8988T (cell line): ENCODE data around the gene CCDC82.

ENCODE experiments used
- DNase-seq: peaks from one replicate; pipeline ENCODE4 v3.0.0; 2011

The CCDC82 gene

DNA sequence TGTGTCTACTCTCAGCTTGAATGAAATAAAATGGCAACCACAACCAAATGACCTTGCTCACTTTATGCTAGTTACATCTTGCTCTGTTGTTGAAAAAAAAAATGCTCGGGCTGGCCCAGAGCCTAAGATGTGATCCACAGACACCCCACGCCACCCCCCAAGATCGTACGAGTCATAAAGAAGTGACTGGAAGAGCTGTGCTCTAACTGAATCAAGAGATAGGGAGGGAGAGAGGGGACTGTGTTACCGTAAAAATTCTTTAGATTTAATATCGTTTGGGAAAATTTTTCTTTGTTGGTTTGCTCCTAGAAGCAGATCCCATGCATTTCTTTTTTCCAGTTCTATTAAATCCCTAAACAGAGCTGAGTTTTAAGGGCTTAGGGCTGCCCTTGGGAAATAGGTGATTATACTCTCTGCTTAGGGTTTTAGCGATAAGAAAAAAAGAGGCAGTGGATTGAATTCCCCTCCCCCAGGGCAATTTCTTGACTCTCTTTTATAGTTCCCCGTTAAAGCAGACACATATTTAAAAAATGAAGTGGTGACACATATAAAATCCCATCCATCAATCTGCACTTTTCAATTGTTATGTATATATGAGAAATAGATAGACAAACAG lies 61.2 kb downstream of the CCDC82 start:
- DNase-seq, result no peak

DNA sequence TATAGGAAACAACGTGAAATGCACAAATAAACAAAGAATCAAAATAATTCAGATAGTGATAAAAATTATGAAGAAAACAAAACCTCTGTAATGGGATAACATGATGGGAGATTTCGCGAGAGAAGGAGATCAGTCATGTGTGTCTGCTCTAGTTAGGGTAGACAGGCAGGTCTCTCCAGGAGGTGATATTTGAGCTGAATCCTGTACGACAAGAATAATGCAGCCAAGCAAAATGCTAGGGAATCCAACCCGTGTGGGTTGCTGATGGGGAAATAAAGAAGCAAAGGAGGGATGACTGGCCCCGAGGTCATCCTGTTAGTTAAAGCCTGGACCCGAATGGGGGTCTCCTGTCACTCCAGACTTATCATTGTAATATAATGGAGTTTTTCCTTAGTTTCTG lies 62.8 kb downstream of the CCDC82 start:
- no peak for DNase-seq

DNA sequence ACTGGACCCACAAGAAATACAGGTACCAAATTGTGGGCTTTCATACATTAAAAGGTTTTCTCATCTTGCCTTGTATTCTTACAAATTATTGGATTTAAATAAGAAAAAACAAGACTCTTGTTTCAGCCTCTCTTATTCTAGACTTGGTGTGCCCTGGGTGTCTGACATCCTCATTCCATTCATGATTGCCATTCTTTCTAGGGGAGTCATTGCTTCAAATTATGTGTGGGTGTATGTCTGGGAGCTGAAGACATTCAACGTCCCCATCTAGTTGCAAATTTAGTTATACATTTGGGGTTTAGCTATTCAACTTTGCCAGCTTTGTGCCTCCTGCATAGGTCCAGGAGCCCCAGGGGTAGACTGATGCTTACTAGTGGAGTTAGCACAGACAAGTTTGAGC lies 64.8 kb downstream of the CCDC82 start:
- DNase-seq, result peak; percentile 39

DNA sequence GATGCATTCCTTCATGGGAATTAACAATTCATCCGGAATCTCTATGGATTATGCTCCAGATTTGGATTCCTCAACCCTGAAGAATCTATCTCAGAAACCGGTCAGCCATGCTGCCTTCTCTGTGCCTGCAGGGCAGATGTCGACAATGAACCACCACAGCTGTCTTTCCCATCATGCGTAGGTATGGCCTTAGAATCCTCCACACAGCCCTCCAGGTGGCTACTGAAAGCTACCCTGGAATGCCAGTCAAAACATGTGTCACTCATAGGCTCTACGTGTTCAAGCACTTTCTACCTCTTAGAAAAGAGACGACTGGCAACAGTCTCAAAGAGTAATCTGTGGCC lies 66.1 kb downstream of the CCDC82 start:
- no peak for DNase-seq

DNA sequence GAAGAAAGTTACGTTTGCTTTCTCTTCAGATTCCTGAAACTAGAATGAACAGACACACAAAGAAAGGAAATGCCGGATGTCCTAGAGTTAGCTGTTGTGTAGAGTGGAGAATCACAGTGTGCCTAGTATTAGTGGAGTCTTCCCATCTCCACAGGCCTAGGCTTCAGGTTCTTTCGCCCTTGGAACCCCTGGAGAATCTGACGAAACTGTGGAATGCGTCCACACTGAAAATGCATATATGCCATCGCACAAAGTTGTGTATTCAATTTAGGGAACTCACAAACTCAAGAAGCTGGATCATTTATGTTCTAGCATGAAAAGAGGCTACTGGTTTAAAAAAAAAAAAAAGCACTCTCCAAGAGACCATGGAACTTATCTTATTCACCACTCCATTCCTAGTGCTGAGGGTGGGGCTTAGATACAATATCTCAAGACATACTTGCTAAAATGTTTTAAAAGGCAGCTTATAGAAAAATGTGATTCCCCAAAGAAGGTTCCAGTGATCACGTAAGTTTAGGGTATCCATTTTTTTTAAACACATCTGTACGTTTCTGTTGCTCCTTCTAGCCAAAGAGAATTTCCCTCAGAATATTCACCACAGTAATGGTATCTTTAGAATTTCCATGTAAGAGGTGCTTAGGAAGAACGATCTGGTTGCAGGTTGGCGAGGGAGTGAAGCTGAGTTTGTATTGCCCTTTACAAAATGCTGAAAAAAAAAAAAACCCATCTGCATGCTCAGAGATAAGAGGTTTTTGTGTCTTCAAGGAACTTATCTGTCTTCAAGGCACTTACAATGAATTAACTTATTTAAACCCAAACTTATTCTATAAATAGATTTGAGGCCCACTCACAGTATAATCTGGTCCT lies 66.7 kb downstream of the CCDC82 start:
- DNase-seq, result no peak

DNA sequence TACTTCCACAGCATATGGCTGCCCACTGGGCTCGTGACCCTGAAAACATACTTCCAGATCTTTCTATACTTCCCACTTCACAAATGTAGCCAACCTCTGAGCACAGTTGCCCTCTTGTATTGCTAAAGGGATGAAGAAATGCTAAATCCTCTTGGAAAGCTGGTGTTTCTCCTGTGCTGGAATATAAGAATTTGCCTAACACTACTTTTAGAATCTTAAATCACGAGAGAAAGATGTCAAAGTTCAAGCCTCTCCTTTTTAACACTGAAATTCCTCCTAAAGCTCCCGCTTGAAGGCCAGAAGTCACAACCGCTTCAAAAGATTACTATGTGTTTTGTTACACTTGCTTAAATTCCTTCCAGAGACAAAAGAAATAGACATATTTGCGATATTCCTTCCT lies 68.6 kb downstream of the CCDC82 start:
- no peak for DNase-seq

DNA sequence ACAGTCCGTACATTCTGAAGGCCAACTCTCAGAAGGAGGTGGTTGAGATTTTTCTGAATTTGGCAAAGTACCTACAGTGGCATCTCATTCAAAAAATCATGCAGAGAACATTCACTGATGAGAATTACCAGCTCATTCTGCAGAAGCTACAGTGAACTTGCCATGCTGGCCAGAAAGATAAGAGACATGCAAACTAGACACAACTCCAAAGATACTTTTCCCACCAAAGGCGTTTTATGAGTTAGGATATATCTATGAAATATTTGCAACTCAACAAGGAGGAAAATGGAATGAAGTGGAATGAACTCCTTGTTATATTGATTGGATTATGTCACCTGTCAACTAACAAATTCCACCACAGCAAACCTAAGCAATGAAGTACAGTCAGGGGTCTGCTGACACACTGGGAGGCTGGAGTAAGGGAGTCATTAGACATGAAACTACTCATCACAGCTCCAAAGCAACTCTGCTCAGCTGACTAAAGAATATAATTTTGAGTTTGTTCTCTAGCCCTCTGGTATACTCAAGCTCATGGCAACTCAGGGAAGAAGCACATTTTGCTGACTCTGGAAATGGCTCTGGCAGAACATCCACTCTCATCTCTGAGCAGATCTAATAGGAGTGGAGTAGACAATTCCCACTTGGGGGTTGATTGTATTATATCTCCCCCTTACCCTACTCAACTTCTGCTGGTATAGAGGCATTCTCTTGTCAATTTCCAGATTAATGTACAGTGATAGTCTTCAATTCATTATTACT lies 69.6 kb downstream of the CCDC82 start:
- DNase-seq, result no peak

DNA sequence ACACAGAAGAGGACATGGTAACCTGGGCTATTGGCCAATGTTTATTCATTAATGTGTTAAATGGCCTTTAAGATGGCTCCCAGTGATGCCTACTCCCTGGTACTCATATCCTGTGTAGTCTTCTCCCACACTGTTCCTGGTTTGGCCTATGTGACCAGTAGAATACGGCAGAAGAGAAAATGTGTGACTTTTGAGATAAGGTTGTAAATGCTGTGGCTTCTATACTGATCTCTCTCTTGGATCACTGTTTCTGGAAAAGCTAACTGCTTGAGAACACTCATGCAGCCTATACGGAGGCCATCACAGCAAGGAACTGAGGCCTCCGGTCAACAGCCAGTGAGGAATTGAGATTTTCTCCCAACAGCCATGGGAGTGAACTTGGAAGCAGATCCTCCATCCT lies 70.9 kb downstream of the CCDC82 start:
- no peak for DNase-seq

DNA sequence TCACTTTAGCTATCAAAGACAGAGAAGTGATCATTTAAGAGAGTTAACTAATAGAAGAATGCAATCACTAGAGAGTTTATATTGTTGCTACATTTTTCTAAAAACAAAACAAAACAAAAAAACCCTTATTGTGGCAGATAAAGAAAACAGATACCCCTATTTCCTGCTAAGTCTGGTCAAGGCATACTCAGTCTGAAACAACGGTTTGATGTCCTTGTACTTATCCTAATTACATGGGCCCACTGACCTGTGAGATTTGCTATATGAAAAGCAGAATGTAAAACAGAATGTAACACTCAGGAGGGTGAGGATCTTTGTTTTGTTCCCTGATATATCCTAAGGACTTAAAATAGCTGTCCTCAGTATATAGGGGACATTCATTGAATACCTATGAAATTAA lies 71.3 kb downstream of the CCDC82 start:
- no peak for DNase-seq

DNA sequence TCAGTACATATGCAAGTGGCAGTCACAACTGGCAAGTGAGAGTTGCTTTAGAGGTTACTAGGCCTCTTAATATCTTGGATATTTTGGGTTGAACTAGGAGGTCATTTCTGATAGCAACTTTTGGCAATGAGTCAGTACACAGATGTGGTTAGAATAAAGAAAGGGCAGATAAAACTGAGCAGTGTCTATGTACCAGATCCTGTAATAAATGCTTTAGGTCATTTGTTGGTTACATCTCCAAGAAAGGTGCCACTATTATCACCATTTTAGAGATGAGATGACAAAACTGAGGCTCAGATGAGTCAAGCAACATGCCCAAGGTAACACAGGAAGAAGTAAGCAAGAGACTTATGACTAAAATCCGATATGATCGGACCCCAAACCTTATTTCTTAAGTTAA lies 71.7 kb downstream of the CCDC82 start:
- no peak for DNase-seq

DNA sequence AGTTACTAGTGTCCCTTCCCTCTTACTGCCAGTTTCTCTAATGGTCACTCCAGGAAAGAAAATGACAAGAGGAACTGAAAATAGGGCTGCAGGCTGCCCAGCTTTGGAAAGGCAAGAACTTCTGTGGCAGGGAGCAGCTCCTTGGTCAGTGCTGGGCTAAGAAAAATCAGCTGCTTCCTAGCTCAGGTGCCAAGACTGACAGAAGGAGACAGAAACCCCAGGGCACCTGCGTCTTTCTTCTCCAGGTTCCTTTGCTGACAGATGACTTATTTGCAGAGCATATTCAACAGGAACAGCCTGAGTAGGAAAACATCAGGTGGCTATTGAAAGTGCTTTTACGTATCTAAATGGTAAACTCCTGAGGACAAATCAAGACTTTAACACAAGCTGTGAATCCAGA lies 72.1 kb downstream of the CCDC82 start:
- DNase-seq, result no peak

DNA sequence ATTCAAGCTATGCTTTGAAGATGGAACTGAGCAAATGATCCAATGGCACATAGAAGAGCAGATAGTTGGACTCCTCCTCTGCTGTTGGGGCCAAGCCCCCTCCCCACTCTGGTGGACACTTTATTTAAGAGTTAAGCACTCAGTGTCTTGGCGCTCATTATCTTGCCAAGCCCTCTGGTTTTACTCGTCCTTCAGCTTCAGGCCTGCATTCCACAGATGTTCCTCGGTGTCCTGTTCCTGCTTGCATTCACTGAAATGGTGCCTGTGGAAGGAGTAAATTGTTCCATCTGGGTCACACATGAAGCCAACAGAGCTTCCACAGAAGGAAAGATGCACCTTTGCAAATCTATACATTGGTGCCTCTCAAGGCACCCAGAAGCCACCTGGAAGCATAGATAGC lies 72.8 kb downstream of the CCDC82 start:
- DNase-seq, result no peak

DNA sequence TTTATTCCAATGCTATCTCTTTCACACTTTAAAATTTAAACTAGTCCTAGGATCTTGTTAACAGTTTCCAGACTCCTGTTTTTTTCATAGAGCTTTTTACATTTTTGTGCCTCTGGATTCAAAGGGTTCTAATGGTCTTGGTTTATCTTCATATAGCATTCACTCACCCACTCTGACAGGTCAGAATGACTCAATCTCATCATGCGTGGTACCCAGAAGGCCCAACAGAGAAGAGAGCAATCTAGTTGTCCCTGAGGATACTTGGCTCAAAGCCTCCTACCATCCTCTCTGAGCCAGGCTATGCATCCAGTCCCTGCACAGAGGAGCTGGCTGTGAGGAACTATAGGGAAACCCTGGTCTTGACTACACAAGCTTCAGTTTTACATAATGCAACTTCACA lies 74.2 kb downstream of the CCDC82 start:
- no peak for DNase-seq

DNA sequence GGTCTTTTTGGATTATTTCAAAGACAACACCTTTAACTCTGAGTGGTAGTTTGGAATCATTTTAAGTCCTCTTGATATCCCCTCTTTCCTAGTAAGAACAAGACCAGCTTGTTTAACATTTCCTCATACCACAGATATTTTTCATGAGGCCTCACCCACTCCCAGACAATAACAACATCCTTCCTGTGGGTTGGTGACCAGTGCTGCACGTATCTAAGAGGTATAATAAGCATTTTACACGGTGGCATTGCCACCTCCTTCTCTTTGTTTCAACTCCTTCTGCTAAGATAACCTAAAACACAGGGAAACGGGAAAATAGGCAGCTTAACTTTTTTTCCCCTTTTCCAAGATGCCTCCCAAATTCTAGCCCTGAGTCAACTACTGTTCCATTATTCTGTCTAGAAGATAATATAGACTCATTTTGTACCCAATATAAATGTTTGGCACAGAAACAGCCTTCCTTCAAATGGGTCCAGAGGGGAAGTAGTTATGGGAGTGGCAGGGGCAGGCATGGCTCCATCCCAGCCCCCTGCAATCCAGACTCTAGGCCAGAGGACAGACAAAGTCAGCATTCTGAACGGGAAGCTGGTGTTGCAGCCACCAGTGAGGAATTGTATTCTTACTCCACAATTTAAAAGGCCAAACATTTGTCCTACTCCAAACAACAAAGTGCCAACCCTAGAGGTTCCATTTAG lies 75.2 kb downstream of the CCDC82 start:
- no peak for DNase-seq

DNA sequence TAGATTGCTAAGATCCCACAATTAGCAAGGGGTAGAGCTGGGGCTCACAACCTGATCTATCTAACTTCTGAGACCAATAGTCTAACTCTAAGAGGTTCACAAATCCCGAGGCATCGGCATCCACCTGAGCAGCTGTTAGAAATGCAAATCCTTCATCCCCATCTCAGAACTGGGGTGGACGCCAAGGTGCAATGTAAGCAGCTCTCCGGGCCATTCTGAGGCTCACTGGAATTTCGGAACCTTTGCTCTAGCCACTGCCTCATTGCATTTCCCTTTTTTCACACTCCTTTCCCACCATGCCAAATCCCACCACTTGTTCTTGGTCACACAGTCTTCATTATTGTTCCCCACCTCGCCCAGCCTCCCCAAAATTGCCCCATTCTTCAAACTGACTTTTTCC lies 76.5 kb downstream of the CCDC82 start:
- DNase-seq, result no peak

DNA sequence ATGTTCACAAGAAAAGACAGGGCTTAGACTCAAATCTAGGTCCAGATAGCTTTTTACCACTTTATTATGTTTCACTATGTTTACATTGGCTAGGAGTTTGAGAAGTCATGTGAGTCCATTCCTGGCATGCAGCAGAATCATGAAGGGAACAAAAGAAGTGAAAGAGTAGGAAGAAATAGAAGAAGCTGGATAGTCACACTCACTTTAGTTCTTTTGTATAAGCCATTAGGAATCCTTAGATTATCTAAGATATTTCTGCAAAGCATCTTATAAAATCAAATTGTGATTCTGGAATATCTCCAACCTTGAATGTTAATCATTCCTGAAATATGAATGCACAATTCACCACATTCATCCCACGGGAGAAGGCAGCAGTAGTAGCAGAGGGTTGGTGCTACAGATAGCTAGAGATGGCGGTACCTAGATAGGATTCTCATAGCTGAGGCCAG lies 78.6 kb downstream of the CCDC82 start:
- DNase-seq, result no peak

DNA sequence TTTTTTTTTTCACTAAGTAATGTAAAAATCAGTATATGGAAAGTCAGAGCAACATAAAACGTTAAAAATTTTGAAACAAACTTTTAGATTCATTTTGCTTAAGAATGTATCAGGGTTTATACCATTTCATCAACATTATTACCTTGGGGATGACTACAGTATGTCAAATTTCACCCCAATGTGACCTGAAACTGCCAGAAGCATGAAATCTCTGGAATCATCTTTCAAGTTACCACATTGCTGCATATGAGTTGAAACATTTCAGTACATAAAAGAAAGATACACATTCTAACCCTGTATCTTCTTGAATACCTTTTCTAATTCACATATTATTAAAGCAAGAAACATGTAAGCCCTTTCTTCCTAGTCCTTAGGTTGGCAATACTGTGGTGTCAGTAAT lies 79.5 kb downstream of the CCDC82 start:
- DNase-seq, result no peak

DNA sequence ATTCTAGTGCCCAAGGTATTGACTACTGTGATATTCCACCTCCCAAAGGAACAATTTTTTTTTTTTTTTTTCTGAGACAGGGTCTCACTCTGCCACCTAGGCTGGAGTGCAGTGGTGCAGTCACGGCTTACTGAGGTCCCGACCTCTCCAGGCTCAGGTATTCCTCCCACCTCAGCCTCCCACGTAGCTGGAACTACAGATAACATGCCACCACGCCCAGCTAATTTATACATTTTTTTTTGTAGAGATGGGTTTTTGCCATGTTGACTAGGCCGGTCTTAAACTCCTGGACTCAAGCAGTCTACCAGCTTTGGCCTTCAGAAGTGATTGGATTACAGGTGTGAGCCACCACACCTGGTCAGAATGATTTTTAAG lies 80.1 kb downstream of the CCDC82 start:
- no peak for DNase-seq

DNA sequence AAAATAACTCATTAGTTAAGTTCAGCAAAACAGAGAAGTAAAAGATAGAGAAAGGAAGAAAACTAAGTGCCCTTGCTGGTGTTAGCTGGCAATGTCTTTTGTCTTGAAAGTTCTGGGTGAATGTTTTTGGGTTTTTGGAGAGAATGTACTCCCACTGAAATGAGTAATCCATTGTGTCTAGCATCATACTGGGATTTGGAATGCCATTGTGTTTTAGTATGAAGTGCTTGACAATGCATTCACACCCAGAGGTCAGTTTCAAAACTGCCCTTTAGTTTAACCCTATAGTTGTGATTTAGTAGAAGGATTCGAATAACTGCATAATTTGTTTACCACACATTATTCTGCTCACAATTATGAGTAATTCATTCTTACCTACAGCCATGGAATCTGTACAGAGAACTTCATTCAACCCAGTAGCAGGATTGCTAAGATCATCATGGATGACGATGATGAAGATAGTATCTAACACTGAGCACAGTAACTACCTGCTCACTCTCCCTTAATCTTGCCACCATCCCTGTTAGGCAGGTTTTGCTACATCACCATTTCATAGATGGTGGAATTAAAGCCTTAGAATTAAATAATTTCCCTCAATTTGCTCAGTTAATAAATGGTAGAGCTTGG lies 80.6 kb downstream of the CCDC82 start:
- no peak for DNase-seq

DNA sequence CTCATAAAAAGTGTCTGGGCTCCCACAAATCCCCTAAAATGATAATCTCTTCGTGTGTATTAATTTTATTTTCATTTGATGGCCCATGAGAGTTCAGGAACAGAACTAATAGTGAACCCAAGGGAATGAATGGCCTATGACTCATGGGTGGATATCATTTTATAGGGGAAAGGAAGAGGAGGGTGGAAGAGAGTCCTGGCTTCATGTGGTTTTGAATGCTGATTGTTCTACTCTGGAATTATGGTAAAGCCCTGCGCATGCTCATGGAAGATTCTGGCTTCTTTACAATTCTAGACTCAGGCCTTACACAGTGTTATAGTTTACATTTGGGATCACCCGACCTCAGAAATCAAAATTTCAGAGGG lies 82.0 kb downstream of the CCDC82 start:
- DNase-seq, result no peak

DNA sequence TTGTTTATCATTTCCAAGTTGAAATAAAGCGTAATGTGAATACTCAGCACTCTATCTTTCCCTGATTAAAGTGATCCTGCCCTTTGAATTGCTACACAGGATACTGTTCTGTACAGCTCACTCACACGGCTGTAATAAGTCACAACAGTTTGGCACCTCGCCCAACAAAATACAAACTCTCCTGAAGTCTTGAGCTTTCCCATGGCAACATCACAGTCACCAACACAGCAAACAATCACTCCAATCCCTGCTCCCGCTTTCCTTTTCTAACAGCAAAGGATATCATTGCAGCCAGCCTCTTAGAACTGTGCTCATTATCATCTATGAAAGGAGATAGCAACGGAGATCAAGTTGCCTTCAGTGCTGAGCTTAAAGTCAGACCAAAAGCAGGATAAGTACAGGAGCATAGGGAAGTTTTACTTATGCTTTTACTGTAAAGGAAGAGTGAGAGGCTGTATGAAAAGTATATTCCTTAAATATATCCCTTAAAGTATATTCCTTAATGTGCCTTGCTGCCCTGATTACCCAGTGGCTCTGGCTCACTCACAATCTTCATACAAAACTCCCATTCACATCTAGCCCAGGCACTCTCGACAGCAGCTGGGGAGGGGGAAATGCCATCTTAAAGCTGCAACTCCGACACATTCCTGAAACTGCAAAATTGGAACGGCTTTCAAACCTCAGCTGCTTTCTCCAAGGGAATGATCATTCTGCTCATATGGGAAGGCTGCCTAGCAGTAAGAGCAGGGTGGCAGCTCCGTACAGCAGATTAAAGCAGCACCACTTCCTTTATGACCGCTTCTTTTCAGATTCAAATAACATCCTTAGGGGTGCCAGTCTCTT lies 82.6 kb downstream of the CCDC82 start:
- no peak for DNase-seq

DNA sequence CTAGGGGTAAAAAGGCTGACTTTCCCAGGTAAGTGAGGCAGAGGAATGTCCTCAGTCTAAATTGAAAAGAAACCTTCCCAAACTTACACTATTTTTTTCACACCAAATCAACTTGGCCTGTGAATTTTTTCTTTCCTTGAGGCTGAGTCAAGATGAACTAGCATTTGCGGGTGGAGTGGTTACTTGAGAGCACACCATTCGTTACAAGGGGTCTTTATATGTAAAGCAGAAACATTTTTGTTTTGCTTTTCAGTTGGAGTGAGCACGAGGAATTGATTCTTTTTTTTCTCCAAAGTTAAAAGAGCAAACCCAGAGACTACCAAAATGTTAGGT lies 83.1 kb downstream of the CCDC82 start:
- no peak for DNase-seq
